ENCODE data around the gene CREB3.

- TF ChIP-seq EZH2phosphoT487 (IDR thresholded peaks at IDR 0.05; ENCODE audit: low read length) (no peak), CTCF (IDR thresholded peaks at IDR 0.05; ENCODE audit: low read length) (no peak), EZH2 (optimal IDR thresholded peaks at IDR 0.05; ENCODE audit: low read depth, low read length) (no peak)
Observed at GRCh38 chr9:35723908-35724307, 8.6 kb upstream of the CREB3 start.
